A549 (cell line): ENCODE data around the gene PCDH12. TPM values are rescaled to one million over a fixed set of nuclear protein-coding genes. Genes with fewer than 3 reads are reported as not detected.

ENCODE experiments used
- ATAC-seq, 2 experiments: fragments of 200-7000 bp in 1 of 2; fragments of >200 bp in 1 of 2; cut with Nextera tagmentation in 1 of 2; cut with Tn5 transposase in 1 of 2; 3 replicates each; pipeline versions ENCODE4 v1.8.0 to v1.9.1; 2018 to 2020; ENCODE audit warnings: mild to moderate bottlenecking in 1 of 2, moderate library complexity in 1 of 2
- CTCF ChIA-PET: fragments of 300-600 bp; sonication (Branson Sonifier 250); formaldehyde crosslinking; extraction: SDS; loops from one replicate; lab custom pipeline; 2021; ENCODE audit warnings: antibody characterized with exemption, inconsistent platforms; lab: Yijun Ruan, JAX
- POLR2A ChIA-PET: fragments of 350-600 bp; formaldehyde crosslinking; extraction: SDS; loops from one replicate; lab custom pipeline; 2021; ENCODE audit warnings: antibody characterized with exemption, inconsistent platforms; lab: Yijun Ruan, JAX
- DNase-seq, 2 experiments: peaks; one replicate each; pipeline versions ENCODE4 v3.0.0 to v3.0.0-alpha.2; 2011 to 2016; ENCODE audit warnings: low read depth in 1 of 2, low spot score in 1 of 2
- FAIRE-seq: peaks from 2 replicates; lab custom pipeline; 2011; peaks lifted over from hg19 to GRCh38; lab: Jason Lieb, UNC
- H3K27ac ChIP-seq, 2 experiments: fragments of >200 bp; sonication (Bioruptor Twin); formaldehyde crosslinking; 3 replicates each; pipeline ENCODE4 v1.5.1; 2016 to 2017
- H3K4me1 ChIP-seq: fragments of >200 bp; sonication (Bioruptor Twin); formaldehyde crosslinking; 3 replicates; pipeline ENCODE4 v1.6.1; 2016
- H3K4me2 ChIP-seq: fragments of >200 bp; sonication (Bioruptor Twin); formaldehyde crosslinking; 3 replicates; pipeline ENCODE4 v1.6.1; 2016
- H3K4me3 ChIP-seq: fragments of >200 bp; sonication (Bioruptor Twin); formaldehyde crosslinking; 3 replicates; pipeline ENCODE4 v1.5.1; 2016
- H3K9me3 ChIP-seq: fragments of >200 bp; sonication (Bioruptor Twin); formaldehyde crosslinking; 3 replicates; pipeline ENCODE4 v1.6.1; 2016
- CHD4 ChIP-seq: fragments of 200-600 bp; sonication (generic); IDR thresholded peaks from 2 replicates; pipeline ENCODE4 v1.6.1; 2016; ENCODE audit warnings: antibody characterized with exemption, mild to moderate bottlenecking, borderline replicate concordance
- EHMT2 ChIP-seq: fragments of 200-600 bp; sonication (generic); IDR thresholded peaks from 2 replicates; pipeline ENCODE4 v1.6.1; 2016; ENCODE audit warnings: antibody characterized with exemption, low read depth, mild to moderate bottlenecking, moderate library complexity
- FOSL2 ChIP-seq, 2 experiments: fragments of 450-650 bp in 1 of 2; fragments of >200 bp in 1 of 2; sonication (Bioruptor Twin) in 1 of 2; formaldehyde crosslinking; IDR thresholded peaks; 2 replicates each; pipeline versions ENCODE4 v1.5.0 to v1.6.1; 2016 to 2020; ENCODE audit warnings: mild to moderate bottlenecking in 1 of 2, moderate library complexity in 1 of 2
- HDAC2 ChIP-seq: fragments of 200-600 bp; sonication (generic); IDR thresholded peaks from 2 replicates; pipeline ENCODE4 v1.6.1; 2016
- HOXA7 ChIP-seq: fragments of 250-450 bp; sonication (Bioruptor Pico); IDR thresholded peaks from 2 replicates; pipeline ENCODE4 v1.5.0; 2020; ENCODE audit warnings: mild to moderate bottlenecking, moderate library complexity
- HOXB13 ChIP-seq: fragments of 250-450 bp; sonication (Bioruptor Pico); IDR thresholded peaks from 2 replicates; pipeline ENCODE4 v1.5.0; 2020; ENCODE audit warnings: low read depth, mild to moderate bottlenecking, moderate library complexity
- NFE2L2 ChIP-seq: fragments of 150-350 bp; conservative IDR thresholded peaks from 2 replicates; pipeline ENCODE4 v1.6.1; 2014; ENCODE audit warnings: low read length
- POLR2A ChIP-seq: IDR thresholded peaks from 2 replicates; pipeline ENCODE4 v1.6.1; 2012; ENCODE audit warnings: mild to moderate bottlenecking, low read length
- RFX5 ChIP-seq: fragments of 450-650 bp; IDR thresholded peaks from 2 replicates; pipeline ENCODE4 v1.7.1; 2014; ENCODE audit warnings: antibody characterized with exemption, mild to moderate bottlenecking, moderate library complexity
- RNF2 ChIP-seq: fragments of 200-600 bp; sonication (generic); IDR thresholded peaks from 2 replicates; pipeline ENCODE4 v1.6.1; 2016; ENCODE audit warnings: low read depth, mild to moderate bottlenecking, antibody characterized with exemption, moderate library complexity, borderline replicate concordance
- SMC3 ChIP-seq: fragments of >200 bp; sonication (Bioruptor Twin); formaldehyde crosslinking; IDR thresholded peaks from 3 replicates; pipeline ENCODE4 v1.6.1; 2018; ENCODE audit warnings: inconsistent platforms
- TP53 ChIP-seq: fragments of 250-450 bp; sonication (Bioruptor Pico); IDR thresholded peaks from 2 replicates; pipeline ENCODE4 v1.5.0; 2021; ENCODE audit warnings: mild to moderate bottlenecking, moderate library complexity
- WGBS: methylation state at CpG from one replicate; pipeline ENCODE4 v1.1.6; 2017; ENCODE audit errors: missing lambda C conversion rate; 5-methylcytosine and 5-hydroxymethylcytosine counted together
- polyA plus RNA-seq, 4 experiments: library from polyadenylated mRNA; depleted of rRNA in 3 of 4; stranded (reverse); fragments of >200 nt; fragmentation: RNase III in 1 of 4; extraction: RNeasy Plus Mini Kit Qiagen cat#74134 plus additional on column Dnase treatment in 1 of 4; gene quantifications; 2 replicates in 3 of 4; 3 replicates in 1 of 4; pipeline ENCODE4 v1.2.3, GENCODE V29; 2011 to 2017
- TF ChIP-seq, protein P1 (sequence below): IDR thresholded peaks from 2 replicates; pipeline ENCODE4 v1.6.1; 2012
- TF ChIP-seq, protein P2 (sequence below): fragments of >200 bp; sonication (Bioruptor Twin); formaldehyde crosslinking; IDR thresholded peaks from 2 replicates; pipeline ENCODE4 v1.6.1; 2016
- TF ChIP-seq, protein P3 (sequence below): IDR thresholded peaks from 2 replicates; pipeline ENCODE4 v1.6.1; 2012

Gene PCDH12
- polyA plus RNA-seq, 2 of the 4 experiments (the other 2 are of a cell fraction) = not detected

DNA sequence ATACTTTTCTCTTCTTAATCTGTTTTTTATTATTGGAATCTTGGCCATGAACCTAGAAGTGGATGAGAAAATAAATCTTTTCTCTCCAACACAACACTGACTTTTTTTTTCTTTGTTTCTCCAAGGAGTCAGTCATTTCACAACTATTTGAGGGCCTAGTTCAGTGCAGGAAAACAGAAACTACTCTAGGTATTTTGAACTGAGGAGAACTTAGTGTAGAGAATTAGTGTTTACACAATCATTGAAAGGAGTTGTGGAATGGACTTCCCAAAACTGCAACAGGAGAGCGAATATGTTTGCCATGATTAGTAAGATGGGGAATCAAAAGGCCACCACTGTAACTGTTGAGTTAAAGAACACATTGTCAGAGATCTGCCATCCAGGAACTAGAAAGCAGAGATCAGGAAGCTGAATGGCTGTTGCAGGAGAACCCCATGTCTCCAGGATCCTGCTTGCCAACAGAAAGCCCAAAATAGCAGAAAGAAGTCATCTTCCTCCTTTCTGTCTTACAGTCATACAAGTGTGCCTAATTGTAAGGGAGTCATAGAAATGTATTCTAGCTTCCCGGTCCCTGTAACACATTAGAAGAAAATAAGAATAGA is 59.5 kb downstream of the PCDH12 start:
- H3K4me2 ChIP-seq = no peak overlapping the region
- no peaks in the 10 kb centered on the region for H3K9me3 ChIP-seq
- no peak overlapping the region for H3K27ac ChIP-seq
- ChIA-PET CTCF (interaction anchor here (1.3 to 6.6 kb wide), 2 partner anchors 18 to 62 kb away, joined by 5 to 54 read pairs; partner anchors contain the start of gene PCDH1), POLR2A (no interaction called here)
- no peak overlapping the region for H3K4me3 ChIP-seq
- FAIRE-seq (no peak), ATAC-seq (no peak), DNase-seq (no peak)
- TF ChIP-seq HOXA7 (CRISPR knock-in tag) = no peak
- 28% methylated on average over 2 of the region's 2 CpGs for WGBS
- no peaks in the 10 kb centered on the region for H3K4me1 ChIP-seq

DNA sequence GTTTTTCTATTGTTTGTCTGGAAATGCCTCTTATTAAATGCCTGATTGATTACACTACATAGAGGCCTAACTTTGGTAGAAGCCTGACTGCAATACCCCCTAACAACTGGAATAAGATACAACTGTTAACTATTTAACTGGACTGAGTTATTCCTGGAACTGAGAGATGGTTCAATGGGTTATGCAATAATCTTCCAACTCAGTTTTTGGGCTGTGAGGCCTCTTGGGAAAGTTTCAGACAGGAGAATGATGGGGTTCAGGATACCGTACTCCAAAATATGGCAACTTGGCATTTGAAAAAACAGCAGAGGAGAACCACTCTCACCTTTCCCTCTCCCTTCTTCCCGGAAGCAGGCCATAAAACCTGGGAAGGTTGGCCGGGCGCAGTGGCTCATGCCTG is 60.6 kb downstream of the PCDH12 start:
- no peak overlapping the region for H3K4me3 ChIP-seq
- no peaks in the 10 kb centered on the region for H3K4me1 ChIP-seq
- no peak overlapping the region for H3K4me2 ChIP-seq
- WGBS = 81% methylated on average over 4 of the region's 4 CpGs
- no peaks in the 10 kb centered on the region for H3K9me3 ChIP-seq
- POLR2A ChIA-PET = no interaction called here
- no peak for FAIRE-seq
- no peak overlapping the region for H3K27ac ChIP-seq
- no peak for ATAC-seq
- TF ChIP-seq HOXA7 (CRISPR knock-in tag) = no peak
- TF ChIP-seq HOXB13 (CRISPR knock-in tag) = no peak
- TF ChIP-seq RFX5 = no peak
- no peak for TF ChIP-seq RNF2
- TF ChIP-seq CHD4 = no peak
- TF ChIP-seq, protein P1, sequence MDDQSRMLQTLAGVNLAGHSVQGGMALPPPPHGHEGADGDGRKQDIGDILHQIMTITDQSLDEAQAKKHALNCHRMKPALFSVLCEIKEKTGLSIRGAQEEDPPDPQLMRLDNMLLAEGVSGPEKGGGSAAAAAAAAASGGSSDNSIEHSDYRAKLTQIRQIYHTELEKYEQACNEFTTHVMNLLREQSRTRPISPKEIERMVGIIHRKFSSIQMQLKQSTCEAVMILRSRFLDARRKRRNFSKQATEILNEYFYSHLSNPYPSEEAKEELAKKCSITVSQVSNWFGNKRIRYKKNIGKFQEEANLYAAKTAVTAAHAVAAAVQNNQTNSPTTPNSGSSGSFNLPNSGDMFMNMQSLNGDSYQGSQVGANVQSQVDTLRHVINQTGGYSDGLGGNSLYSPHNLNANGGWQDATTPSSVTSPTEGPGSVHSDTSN = no peak
- TF ChIP-seq, protein P2, sequence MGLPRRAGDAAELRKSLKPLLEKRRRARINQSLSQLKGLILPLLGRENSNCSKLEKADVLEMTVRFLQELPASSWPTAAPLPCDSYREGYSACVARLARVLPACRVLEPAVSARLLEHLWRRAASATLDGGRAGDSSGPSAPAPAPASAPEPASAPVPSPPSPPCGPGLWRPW = no peak
- TF ChIP-seq POLR2A = no peak
- no peak for TF ChIP-seq FOSL2 (IDR thresholded peaks at IDR 0.05)
- TF ChIP-seq FOSL2 (CRISPR knock-in tag; IDR thresholded peaks at IDR 0.05) = no peak
- TF ChIP-seq SMC3 = no peak
- TF ChIP-seq HDAC2 = no peak
- no peak for TF ChIP-seq NFE2L2
- TF ChIP-seq, protein P3, sequence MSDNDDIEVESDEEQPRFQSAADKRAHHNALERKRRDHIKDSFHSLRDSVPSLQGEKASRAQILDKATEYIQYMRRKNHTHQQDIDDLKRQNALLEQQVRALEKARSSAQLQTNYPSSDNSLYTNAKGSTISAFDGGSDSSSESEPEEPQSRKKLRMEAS = no peak
- no peak for TF ChIP-seq EHMT2
- no peak for TF ChIP-seq TP53 (CRISPR knock-in tag)
- DNase-seq = no peak
- CTCF ChIA-PET = interaction anchor here (1.6 to 2.2 kb wide), 3 partner anchors 10 to 63 kb away, joined by 3 to 5 read pairs (median 4); no protein-coding TSS in a partner anchor

Other genes with a start within 250 kb of the PCDH12 start
- 2.9 and 3.9 TPM in 2 replicates for gene PCDH1, start 79.8 kb downstream of the PCDH12 start, polyA plus RNA-seq (2011; rRNA removed)
- 0.41 to 0.57 TPM (median 0.41 TPM) in 3 replicates for gene PCDH1, start 79.8 kb downstream of the PCDH12 start, polyA plus RNA-seq (2017; fragmentation: RNase III; extraction: RNeasy Plus Mini Kit Qiagen cat#74134 plus additional on column Dnase treatment)
- 60.1 and 72.2 TPM in 2 replicates for gene DELE1, start 34.3 kb downstream of the PCDH12 start, polyA plus RNA-seq (2011; rRNA removed)
- 40.4 to 43.5 TPM (median 41.2 TPM) in 3 replicates for gene DELE1, start 34.3 kb downstream of the PCDH12 start, polyA plus RNA-seq (2017; fragmentation: RNase III; extraction: RNeasy Plus Mini Kit Qiagen cat#74134 plus additional on column Dnase treatment)
- 47.4 and 57.5 TPM in 2 replicates for gene RNF14, start 10.9 kb upstream of the PCDH12 start, polyA plus RNA-seq (2011; rRNA removed)
- 39.7 to 43.2 TPM (median 41.2 TPM) in 3 replicates for gene RNF14, start 10.9 kb upstream of the PCDH12 start, polyA plus RNA-seq (2017; fragmentation: RNase III; extraction: RNeasy Plus Mini Kit Qiagen cat#74134 plus additional on column Dnase treatment)
- 17.1 and 31.0 TPM in 2 replicates for gene GNPDA1, start 54.8 kb upstream of the PCDH12 start, polyA plus RNA-seq (2011; rRNA removed)
- 43.5 to 53.2 TPM (median 44.5 TPM) in 3 replicates for gene GNPDA1, start 54.8 kb upstream of the PCDH12 start, polyA plus RNA-seq (2017; fragmentation: RNase III; extraction: RNeasy Plus Mini Kit Qiagen cat#74134 plus additional on column Dnase treatment)
- 33.4 and 42.4 TPM in 2 replicates for gene NDFIP1, start 150.6 kb upstream of the PCDH12 start, polyA plus RNA-seq (2011; rRNA removed)
- 43.8 to 58.0 TPM (median 57.4 TPM) in 3 replicates for gene NDFIP1, start 150.6 kb upstream of the PCDH12 start, polyA plus RNA-seq (2017; fragmentation: RNase III; extraction: RNeasy Plus Mini Kit Qiagen cat#74134 plus additional on column Dnase treatment)